ENCODE data around the gene STPG4. TPM values are rescaled to one million over a fixed set of nuclear protein-coding genes. Genes with fewer than 3 reads are reported as not detected.
A peak's percentile ranks its signal among the peaks of the same experiment; 100 is the strongest.

Gene STPG4
- total and polyA plus RNA-seq, 2 donors = 0.41 TPM; not detected in 1

- Histone ChIP-seq H3K27ac (ENCODE audit: low read depth) (no peak overlapping the region), H3K36me3 (ENCODE audit: insufficient read depth) (peaks cover 2% of the 10 kb centered on the region), H3K4me1 (ENCODE audit: insufficient read depth) (peaks cover 2% of the 10 kb centered on the region), H3K4me3 (ENCODE audit: low read depth, low read length) (no peak overlapping the region)
- 87% methylated on average over 9 of the region's 9 CpGs for WGBS
- no peak for DNase-seq (ENCODE audit: extremely low spot score)
These were observed 81.9 kb downstream of the STPG4 start for GRCh38 chr2:47073217-47073616.

- Histone ChIP-seq H3K27ac (ENCODE audit: low read depth) (no peak overlapping the region), H3K4me1 (ENCODE audit: insufficient read depth) (peaks cover 2% of the 10 kb centered on the region), H3K36me3 (ENCODE audit: insufficient read depth) (peaks cover 2% of the 10 kb centered on the region), H3K4me3 (ENCODE audit: low read depth, low read length) (no peak overlapping the region)
- 64% methylated on average over 9 of the region's 9 CpGs for WGBS
- no peak for DNase-seq (ENCODE audit: extremely low spot score)
These were observed 82.3 kb downstream of the STPG4 start for GRCh38 chr2:47072728-47073191.

GRCh38 chr2:47072018-47072691 lies 83.0 kb downstream of the STPG4 start:
- Histone ChIP-seq H3K4me1 (ENCODE audit: insufficient read depth) (peaks cover 2% of the 10 kb centered on the region), H3K27ac (ENCODE audit: low read depth) (peak overlapping the region; percentile 46), H3K36me3 (ENCODE audit: insufficient read depth) (peaks cover 2% of the 10 kb centered on the region), H3K4me3 (ENCODE audit: low read depth, low read length) (no peak overlapping the region)
- peak; percentile 80 for DNase-seq (ENCODE audit: extremely low spot score)
- 48% methylated on average over 28 of the region's 28 CpGs for WGBS

- Histone ChIP-seq H3K4me1 (ENCODE audit: insufficient read depth) (peaks cover 2% of the 10 kb centered on the region), H3K4me3 (ENCODE audit: low read depth, low read length) (no peak overlapping the region), H3K27ac (ENCODE audit: low read depth) (no peak overlapping the region), H3K36me3 (ENCODE audit: insufficient read depth) (peaks cover 2% of the 10 kb centered on the region)
- 69% methylated on average over 15 of the region's 15 CpGs for WGBS
- DNase-seq (ENCODE audit: extremely low spot score) = no peak
These were observed 83.9 kb downstream of the STPG4 start for GRCh38 chr2:47070920-47071824.

GRCh38 chr2:47070155-47070919 lies 84.8 kb downstream of the STPG4 start:
- 68% methylated on average over 13 of the region's 13 CpGs for WGBS
- H3K36me3 ChIP-seq (ENCODE audit: insufficient read depth) = peaks cover 2% of the 10 kb centered on the region
- H3K4me3 ChIP-seq (ENCODE audit: low read depth, low read length) = no peak overlapping the region
- no peak for DNase-seq (ENCODE audit: extremely low spot score)
- peaks cover 2% of the 10 kb centered on the region for H3K4me1 ChIP-seq (ENCODE audit: insufficient read depth)
- no peak overlapping the region for H3K27ac ChIP-seq (ENCODE audit: low read depth)

- DNase-seq (ENCODE audit: extremely low spot score) = no peak
- H3K36me3 ChIP-seq (ENCODE audit: insufficient read depth) = peaks cover 2% of the 10 kb centered on the region
- no peak overlapping the region for H3K4me3 ChIP-seq (ENCODE audit: low read depth, low read length)
- no peak overlapping the region for H3K27ac ChIP-seq (ENCODE audit: low read depth)
- peaks cover 2% of the 10 kb centered on the region for H3K4me1 ChIP-seq (ENCODE audit: insufficient read depth)
- 36% methylated on average over 6 of the region's 6 CpGs for WGBS
These were observed 85.4 kb downstream of the STPG4 start for GRCh38 chr2:47069628-47070154.

- 71% methylated on average over 6 of the region's 6 CpGs for WGBS
- H3K4me3 ChIP-seq (ENCODE audit: low read depth, low read length) = no peak overlapping the region
- peaks cover 2% of the 10 kb centered on the region for H3K4me1 ChIP-seq (ENCODE audit: insufficient read depth)
These were observed 86.0 kb downstream of the STPG4 start for GRCh38 chr2:47068981-47069627.

GRCh38 chr2:47067788-47068407 lies 87.2 kb downstream of the STPG4 start:
- H3K4me3 ChIP-seq (ENCODE audit: low read depth, low read length) = no peak overlapping the region
- no peak for DNase-seq (ENCODE audit: extremely low spot score)
- WGBS = 80% methylated on average over 14 of the region's 14 CpGs
- H3K36me3 ChIP-seq (ENCODE audit: insufficient read depth) = no peaks in the 10 kb centered on the region
- no peak overlapping the region for H3K27ac ChIP-seq (ENCODE audit: low read depth)
- peaks cover 2% of the 10 kb centered on the region for H3K4me1 ChIP-seq (ENCODE audit: insufficient read depth)

More at GRCh38 chr2:47068981-47069627, 86.0 kb downstream of the STPG4 start:
- no peak for DNase-seq (ENCODE audit: extremely low spot score)
- no peak overlapping the region for H3K27ac ChIP-seq (ENCODE audit: low read depth)
- peaks cover 2% of the 10 kb centered on the region for H3K36me3 ChIP-seq (ENCODE audit: insufficient read depth)

GRCh38 chr2:47065771-47066380 lies 89.2 kb downstream of the STPG4 start:
- 41% methylated on average over 4 of the region's 4 CpGs for WGBS
- no peak overlapping the region for H3K4me3 ChIP-seq (ENCODE audit: low read depth, low read length)
- H3K36me3 ChIP-seq (ENCODE audit: insufficient read depth) = no peaks in the 10 kb centered on the region
- DNase-seq (ENCODE audit: extremely low spot score) = no peak
- H3K27ac ChIP-seq (ENCODE audit: low read depth) = no peak overlapping the region
- H3K4me1 ChIP-seq (ENCODE audit: insufficient read depth) = peaks cover 2% of the 10 kb centered on the region

GRCh38 chr2:47065343-47065742 lies 89.8 kb downstream of the STPG4 start:
- Histone ChIP-seq H3K36me3 (ENCODE audit: insufficient read depth) (no peaks in the 10 kb centered on the region), H3K4me1 (ENCODE audit: insufficient read depth) (peaks cover 2% of the 10 kb centered on the region), H3K4me3 (ENCODE audit: low read depth, low read length) (no peak overlapping the region), H3K27ac (ENCODE audit: low read depth) (no peak overlapping the region)
- whole genome bisulfite sequencing = 65% methylated on average over 3 of the region's 3 CpGs
- DNase-seq (ENCODE audit: extremely low spot score) = no peak

GRCh38 chr2:47064106-47064505 lies 91.0 kb downstream of the STPG4 start:
- no peak overlapping the region for H3K27ac ChIP-seq (ENCODE audit: low read depth)
- no peaks in the 10 kb centered on the region for H3K36me3 ChIP-seq (ENCODE audit: insufficient read depth)
- H3K4me1 ChIP-seq (ENCODE audit: insufficient read depth) = no peaks in the 10 kb centered on the region

GRCh38 chr2:47063538-47063930 lies 91.6 kb downstream of the STPG4 start:
- no peak for DNase-seq (ENCODE audit: extremely low spot score)
- H3K4me1 ChIP-seq (ENCODE audit: insufficient read depth) = no peaks in the 10 kb centered on the region
- 72% methylated on average over 4 of the region's 4 CpGs for WGBS

More at GRCh38 chr2:47064106-47064505, 91.0 kb downstream of the STPG4 start:
- DNase-seq (ENCODE audit: extremely low spot score) = no peak
- 79% methylated on average over 5 of the region's 5 CpGs for WGBS
- no peak overlapping the region for H3K4me3 ChIP-seq (ENCODE audit: low read depth, low read length)

More at GRCh38 chr2:47063538-47063930, 91.6 kb downstream of the STPG4 start:
- Histone ChIP-seq H3K36me3 (ENCODE audit: insufficient read depth) (no peaks in the 10 kb centered on the region), H3K4me3 (ENCODE audit: low read depth, low read length) (no peak overlapping the region), H3K27ac (ENCODE audit: low read depth) (no peak overlapping the region)

All from urinary bladder (tissue), 4 donors.